Measurements from ENCODE around the gene SPINT2.
A peak's percentile ranks its signal among the peaks of the same experiment; 100 is the strongest.
"Not testable (repeated sequence)": the region's sequence is repeated elsewhere in the genome, so short reads cannot be mapped to it uniquely, and the experiment has no call there.

The SPINT2 gene

GRCh38 chr19:38248421-38248820, 16.0 kb upstream of the SPINT2 start:
- H3K36me3 ChIP-seq (ENCODE audit: control insufficient read depth, insufficient read depth, low read length) = no peaks in the 10 kb centered on the region
- H3K27ac ChIP-seq (ENCODE audit: low read depth, low read length) = peak overlapping the region; percentile 11
- H3K4me3 ChIP-seq (ENCODE audit: low read length) = no peak overlapping the region
- H3K9ac ChIP-seq (ENCODE audit: low read length) = no peak overlapping the region
- no peaks in the 10 kb centered on the region for H3K27me3 ChIP-seq (ENCODE audit: control insufficient read depth, insufficient read depth, low read length)
- H3K4me1 ChIP-seq (ENCODE audit: control insufficient read depth, insufficient read depth, low read length) = peaks cover 20% of the 10 kb centered on the region

DNA sequence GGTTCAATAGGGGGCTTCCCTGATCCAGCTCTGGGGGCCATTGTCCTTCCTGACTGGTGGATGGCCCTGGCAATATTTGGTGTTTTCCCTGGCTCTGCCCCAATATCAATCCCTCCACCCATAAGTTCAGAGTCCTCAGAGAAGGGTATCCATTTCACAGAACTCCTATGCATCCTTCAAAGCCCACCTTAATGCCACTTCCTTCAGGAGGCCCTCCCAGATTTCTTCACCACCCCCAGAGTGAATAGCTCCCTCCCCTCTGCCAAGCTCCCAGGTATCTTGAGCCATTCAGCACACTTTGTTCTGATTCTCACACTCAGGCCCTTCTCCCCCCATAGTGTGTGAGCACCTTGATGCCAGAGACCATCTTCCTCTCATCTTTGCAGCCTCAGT, 13.9 kb upstream of the SPINT2 start:
- H3K4me3 ChIP-seq (ENCODE audit: low read length) = no peak overlapping the region
- H3K4me1 ChIP-seq (ENCODE audit: control insufficient read depth, insufficient read depth, low read length) = peaks cover 27% of the 10 kb centered on the region
- peak overlapping the region; percentile 96 for H3K27ac ChIP-seq (ENCODE audit: low read depth, low read length)
- no peaks in the 10 kb centered on the region for H3K27me3 ChIP-seq (ENCODE audit: control insufficient read depth, insufficient read depth, low read length)
- H3K36me3 ChIP-seq (ENCODE audit: control insufficient read depth, insufficient read depth, low read length) = no peaks in the 10 kb centered on the region
- H3K9ac ChIP-seq (ENCODE audit: low read length) = no peak overlapping the region

DNA sequence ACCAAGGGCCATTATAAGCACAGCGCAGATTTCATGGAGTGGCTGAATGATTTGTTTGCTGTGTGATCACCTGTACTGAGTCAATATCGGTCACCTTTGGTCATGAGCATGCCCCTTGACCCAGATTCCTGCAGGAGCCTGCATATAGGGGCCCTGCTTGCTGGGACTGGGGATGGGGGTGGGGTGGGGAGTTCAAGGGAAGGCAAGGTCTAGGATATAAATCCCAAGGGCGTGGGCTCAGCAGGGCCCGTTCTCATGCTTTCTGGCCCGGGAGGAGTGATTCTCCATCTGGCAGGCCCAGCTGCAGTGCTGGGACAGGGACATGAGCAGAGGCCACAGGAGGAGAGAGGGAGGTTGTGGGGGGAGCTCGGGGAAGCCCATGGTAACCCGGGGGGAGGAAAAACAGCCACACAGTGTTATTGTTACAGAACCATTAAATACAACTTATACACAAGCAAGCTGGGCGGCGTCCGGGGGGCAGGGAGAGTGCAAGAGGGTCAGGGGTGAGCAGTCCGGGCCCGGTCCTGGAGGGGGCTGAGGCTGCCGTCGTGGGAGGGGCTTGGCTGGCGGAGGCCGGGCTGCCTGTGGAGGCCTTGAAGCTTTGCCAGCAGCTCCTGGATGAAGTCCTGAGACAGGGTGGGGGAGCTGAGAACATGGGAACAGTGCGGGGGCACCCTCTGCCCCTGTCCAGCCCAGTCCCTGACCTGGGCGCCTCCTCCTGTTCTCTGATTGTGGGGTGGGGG, 13.4 kb upstream of the SPINT2 start:
- peak overlapping the region; percentile 44 for H3K4me3 ChIP-seq (ENCODE audit: low read length)
- no peaks in the 10 kb centered on the region for H3K27me3 ChIP-seq (ENCODE audit: control insufficient read depth, insufficient read depth, low read length)
- peaks cover 27% of the 10 kb centered on the region for H3K4me1 ChIP-seq (ENCODE audit: control insufficient read depth, insufficient read depth, low read length)
- no peaks in the 10 kb centered on the region for H3K36me3 ChIP-seq (ENCODE audit: control insufficient read depth, insufficient read depth, low read length)
- H3K27ac ChIP-seq (ENCODE audit: low read depth, low read length) = peak overlapping the region; percentile 96
- H3K9ac ChIP-seq (ENCODE audit: low read length) = no peak overlapping the region

GRCh38 chr19:38251564-38252051, 12.8 kb upstream of the SPINT2 start:
- H3K27ac ChIP-seq (ENCODE audit: low read depth, low read length) = peak overlapping the region; percentile 96
- H3K9ac ChIP-seq (ENCODE audit: low read length) = peak overlapping the region; percentile 64
- peak overlapping the region; percentile 44 for H3K4me3 ChIP-seq (ENCODE audit: low read length)
- H3K36me3 ChIP-seq (ENCODE audit: control insufficient read depth, insufficient read depth, low read length) = no peaks in the 10 kb centered on the region
- no peaks in the 10 kb centered on the region for H3K27me3 ChIP-seq (ENCODE audit: control insufficient read depth, insufficient read depth, low read length)
- peaks cover 27% of the 10 kb centered on the region for H3K4me1 ChIP-seq (ENCODE audit: control insufficient read depth, insufficient read depth, low read length)

- H3K4me1 ChIP-seq (ENCODE audit: control insufficient read depth, insufficient read depth, low read length) = peaks cover 27% of the 10 kb centered on the region
- peak overlapping the region; percentile 62 for H3K4me3 ChIP-seq (ENCODE audit: low read length)
- no peaks in the 10 kb centered on the region for H3K27me3 ChIP-seq (ENCODE audit: control insufficient read depth, insufficient read depth, low read length)
- H3K27ac ChIP-seq (ENCODE audit: low read depth, low read length) = peak overlapping the region; percentile 96
- peak overlapping the region; percentile 65 for H3K9ac ChIP-seq (ENCODE audit: low read length)
- H3K36me3 ChIP-seq (ENCODE audit: control insufficient read depth, insufficient read depth, low read length) = no peaks in the 10 kb centered on the region
Measured at GRCh38 chr19:38252385-38252784, 12.0 kb upstream of the SPINT2 start.

GRCh38 chr19:38252941-38253691, 11.3 kb upstream of the SPINT2 start:
- H3K4me1 ChIP-seq (ENCODE audit: control insufficient read depth, insufficient read depth, low read length) = peaks cover 24% of the 10 kb centered on the region

DNA sequence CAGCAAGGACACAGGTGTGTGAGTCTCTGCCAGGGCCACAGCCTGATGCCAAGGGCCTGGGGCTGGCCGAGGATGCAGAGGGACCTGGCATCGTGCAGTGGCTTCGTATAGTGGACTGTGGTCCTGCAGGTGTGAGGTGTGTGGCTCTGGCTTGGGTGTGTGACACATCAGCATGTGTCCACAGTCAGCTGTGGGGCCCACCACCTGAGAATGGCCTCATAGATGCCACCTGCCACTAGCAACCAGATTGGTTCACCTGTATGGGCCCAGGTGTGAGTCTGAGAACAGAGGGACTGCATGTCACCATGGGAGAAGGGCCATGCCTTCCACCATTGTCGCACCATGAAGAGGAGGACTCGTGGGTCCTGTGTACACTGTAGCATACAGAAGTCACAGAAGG, 10.6 kb upstream of the SPINT2 start:
- peaks cover 24% of the 10 kb centered on the region for H3K4me1 ChIP-seq (ENCODE audit: control insufficient read depth, insufficient read depth, low read length)
- H3K27ac ChIP-seq (ENCODE audit: low read depth, low read length) = peak overlapping the region; percentile 96
- peak overlapping the region; percentile 62 for H3K4me3 ChIP-seq (ENCODE audit: low read length)
- no peaks in the 10 kb centered on the region for H3K36me3 ChIP-seq (ENCODE audit: control insufficient read depth, insufficient read depth, low read length)
- H3K27me3 ChIP-seq (ENCODE audit: control insufficient read depth, insufficient read depth, low read length) = no peaks in the 10 kb centered on the region
- no peak overlapping the region for H3K9ac ChIP-seq (ENCODE audit: low read length)

More at GRCh38 chr19:38252941-38253691, 11.3 kb upstream of the SPINT2 start:
- peak overlapping the region; percentile 96 for H3K27ac ChIP-seq (ENCODE audit: low read depth, low read length)
- no peaks in the 10 kb centered on the region for H3K27me3 ChIP-seq (ENCODE audit: control insufficient read depth, insufficient read depth, low read length)
- no peaks in the 10 kb centered on the region for H3K36me3 ChIP-seq (ENCODE audit: control insufficient read depth, insufficient read depth, low read length)
- peak overlapping the region; percentile 68 for H3K9ac ChIP-seq (ENCODE audit: low read length)
- H3K4me3 ChIP-seq (ENCODE audit: low read length) = peak overlapping the region; percentile 62

- H3K36me3 ChIP-seq (ENCODE audit: control insufficient read depth, insufficient read depth, low read length) = no peaks in the 10 kb centered on the region
- H3K4me1 ChIP-seq (ENCODE audit: control insufficient read depth, insufficient read depth, low read length) = peaks cover 24% of the 10 kb centered on the region
- H3K9ac ChIP-seq (ENCODE audit: low read length) = no peak overlapping the region
- H3K4me3 ChIP-seq (ENCODE audit: low read length) = peak overlapping the region; percentile 72
- no peaks in the 10 kb centered on the region for H3K27me3 ChIP-seq (ENCODE audit: control insufficient read depth, insufficient read depth, low read length)
- peak overlapping the region; percentile 96 for H3K27ac ChIP-seq (ENCODE audit: low read depth, low read length)
Measured at GRCh38 chr19:38255383-38256014, 8.9 kb upstream of the SPINT2 start.

- H3K36me3 ChIP-seq (ENCODE audit: control insufficient read depth, insufficient read depth, low read length); H3K4me3 ChIP-seq (ENCODE audit: low read length); H3K4me1 ChIP-seq (ENCODE audit: control insufficient read depth, insufficient read depth, low read length); H3K9ac ChIP-seq (ENCODE audit: low read length); H3K27me3 ChIP-seq (ENCODE audit: control insufficient read depth, insufficient read depth, low read length); H3K27ac ChIP-seq (ENCODE audit: low read depth, low read length): not testable (repeated sequence)
Measured at GRCh38 chr19:38261942-38262341, 2.4 kb upstream of the SPINT2 start.

DNA sequence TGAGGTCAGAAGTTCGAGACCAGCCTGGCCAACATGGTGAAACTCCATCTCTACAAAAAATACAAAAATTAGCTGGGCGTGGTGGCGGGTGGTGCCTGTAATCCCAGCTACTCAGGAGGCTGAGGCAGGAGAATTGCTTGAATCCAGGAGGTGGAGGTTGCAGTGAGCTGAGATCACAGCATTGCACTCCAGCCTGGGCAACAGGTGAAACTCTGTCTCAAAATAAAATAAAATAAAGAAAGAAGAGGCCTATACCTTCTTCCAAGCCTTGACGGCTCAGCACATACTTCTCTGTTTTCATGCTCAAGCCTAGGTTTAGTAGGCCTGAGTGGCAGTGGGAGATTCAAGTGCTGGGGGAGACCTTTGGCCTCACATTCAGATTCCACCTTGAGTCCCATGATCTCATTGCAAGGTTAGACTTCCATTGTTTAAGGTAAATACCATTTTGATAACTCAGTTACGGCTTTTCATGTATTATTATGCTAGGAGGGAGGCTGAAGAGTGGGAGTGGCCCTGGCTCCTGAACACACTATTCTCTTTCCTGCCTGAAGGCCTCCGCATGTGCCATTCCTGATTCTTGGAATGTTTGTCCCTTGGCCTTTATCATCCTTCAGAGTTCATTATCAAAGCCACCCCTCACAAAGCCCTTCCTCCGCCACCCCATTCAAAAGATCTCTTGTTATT, 1.6 kb upstream of the SPINT2 start:
- H3K36me3 ChIP-seq (ENCODE audit: control insufficient read depth, insufficient read depth, low read length) = no peaks in the 10 kb centered on the region
- H3K27me3 ChIP-seq (ENCODE audit: control insufficient read depth, insufficient read depth, low read length) = no peaks in the 10 kb centered on the region
- H3K9ac ChIP-seq (ENCODE audit: low read length) = no peak overlapping the region
- H3K4me3 ChIP-seq (ENCODE audit: low read length) = no peak overlapping the region
- H3K27ac ChIP-seq (ENCODE audit: low read depth, low read length) = no peak overlapping the region
- H3K4me1 ChIP-seq (ENCODE audit: control insufficient read depth, insufficient read depth, low read length) = no peaks in the 10 kb centered on the region

DNA sequence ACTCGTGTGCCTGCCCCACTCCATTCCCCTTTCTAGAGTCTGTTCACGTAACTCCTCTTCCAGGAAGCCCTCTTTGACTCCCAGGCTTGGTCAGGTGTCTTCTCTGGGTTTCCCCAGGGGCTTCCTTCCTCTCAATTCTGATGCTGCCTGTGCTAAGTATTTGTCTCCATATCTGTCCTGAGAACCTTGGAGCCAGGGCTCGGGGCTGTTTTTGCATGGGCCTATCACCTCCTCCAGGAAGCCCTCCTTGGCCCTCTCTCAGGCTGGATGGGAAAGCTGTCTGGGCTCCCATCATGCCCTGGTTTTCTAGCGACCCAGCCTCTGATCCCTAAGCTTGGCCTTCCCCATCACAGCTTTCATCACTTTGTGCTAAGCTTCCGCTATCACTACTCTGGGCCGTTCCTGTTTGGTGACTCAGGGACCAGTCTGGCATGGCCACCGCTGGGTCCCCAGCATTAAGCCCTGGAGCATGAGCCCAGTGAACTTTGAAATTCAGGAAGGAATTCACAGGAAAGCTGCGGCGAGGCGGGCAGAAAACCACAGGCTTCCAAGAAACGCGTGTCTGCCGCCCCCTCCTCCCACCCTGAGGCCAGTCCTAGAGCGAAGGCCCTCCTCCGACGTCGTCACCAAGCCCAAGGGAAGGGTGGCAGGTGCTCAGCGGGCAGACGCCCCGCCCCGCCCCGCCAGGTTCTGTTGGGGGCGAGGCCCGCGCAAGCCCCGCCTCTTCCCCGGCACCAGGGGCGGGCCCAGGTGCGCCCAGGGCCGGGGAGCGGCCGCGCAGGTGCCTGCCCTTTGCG, 486 bp upstream of the SPINT2 start:
- H3K27ac ChIP-seq (ENCODE audit: low read depth, low read length) = peak overlapping the region; percentile 45
- H3K27me3 ChIP-seq (ENCODE audit: control insufficient read depth, insufficient read depth, low read length) = no peaks in the 10 kb centered on the region
- no peaks in the 10 kb centered on the region for H3K4me1 ChIP-seq (ENCODE audit: control insufficient read depth, insufficient read depth, low read length)
- peak overlapping the region; percentile 81 for H3K4me3 ChIP-seq (ENCODE audit: low read length)
- H3K36me3 ChIP-seq (ENCODE audit: control insufficient read depth, insufficient read depth, low read length) = no peaks in the 10 kb centered on the region
- H3K9ac ChIP-seq (ENCODE audit: low read length) = no peak overlapping the region

All from rectal smooth muscle tissue (tissue), 1 donor.